Nephron (organoid): ENCODE data around the gene STN1.

ENCODE experiments used
- H3K27ac Mint-ChIP-seq, 3 experiments: 2 replicates each; pipeline ENCODE4 v1.8.0; 2020; ENCODE audit warnings: mixed read lengths in 3 of 3, mild to moderate bottlenecking in 2 of 3, moderate library complexity in 1 of 3
- H3K27me3 Mint-ChIP-seq: 2 replicates; pipeline ENCODE4 v1.8.0; 2021; ENCODE audit warnings: low read depth, mild to moderate bottlenecking, moderate library complexity, mixed read lengths
- H3K36me3 Mint-ChIP-seq: 2 replicates; pipeline ENCODE4 v1.8.0; 2020; ENCODE audit warnings: low read depth, mixed read lengths
- H3K4me1 Mint-ChIP-seq: 2 replicates; pipeline ENCODE4 v1.8.0; 2020; ENCODE audit warnings: mixed read lengths
- H3K4me3 Mint-ChIP-seq, 3 experiments: 2 replicates each; pipeline ENCODE4 v1.8.0; 2020; ENCODE audit warnings: mild to moderate bottlenecking in 3 of 3, mixed read lengths in 3 of 3, moderate library complexity in 2 of 3
- H3K9me3 Mint-ChIP-seq: 2 replicates; pipeline ENCODE4 v1.8.0; 2020; ENCODE audit warnings: mixed read lengths
- CTCF ChIP-seq, 3 experiments: fragments of 200-600 bp; sonication (generic); IDR thresholded peaks; one replicate each; pipeline ENCODE4 v1.5.0; 2021; ENCODE audit warnings: antibody characterized with exemption in 3 of 3; ENCODE audit not compliant: unreplicated experiment in 3 of 3

Gene STN1

GRCh38 chr10:103888113-103888841 lies 29.7 kb downstream of the STN1 start:
- Mint-ChIP-seq H3K36me3 (peaks cover 9% of the 10 kb centered on the region), H3K27ac (peak overlapping the region; percentile 58 to 74 (median 73)), H3K4me1 (peaks cover 15% of the 10 kb centered on the region), H3K9me3 (no peaks in the 10 kb centered on the region), H3K4me3 (no peak overlapping the region), H3K27me3 (no peaks in the 10 kb centered on the region)
- peak; percentile 74 to 92 (median 84) for TF ChIP-seq CTCF (IDR thresholded peaks at IDR 0.05; ENCODE audit: unreplicated experiment in 3 of 3)

GRCh38 chr10:103885617-103886016 lies 32.4 kb downstream of the STN1 start:
- H3K4me1 Mint-ChIP-seq: peaks cover 15% of the 10 kb centered on the region
- H3K36me3 Mint-ChIP-seq: peaks cover 17% of the 10 kb centered on the region
- H3K27ac Mint-ChIP-seq: no peak overlapping the region
- H3K9me3 Mint-ChIP-seq: no peaks in the 10 kb centered on the region
- no peaks in the 10 kb centered on the region for H3K27me3 Mint-ChIP-seq
- TF ChIP-seq CTCF (IDR thresholded peaks at IDR 0.05; ENCODE audit: unreplicated experiment in 3 of 3): no peak
- H3K4me3 Mint-ChIP-seq: no peak overlapping the region

- Mint-ChIP-seq H3K4me3 (no peak overlapping the region), H3K9me3 (no peaks in the 10 kb centered on the region), H3K36me3 (peaks cover 24% of the 10 kb centered on the region), H3K27me3 (no peaks in the 10 kb centered on the region), H3K4me1 (peaks cover 15% of the 10 kb centered on the region), H3K27ac (peak overlapping the region in 1 of 3 experiments; percentile 2)
- peak; percentile 77 to 80 (median 79) for TF ChIP-seq CTCF (IDR thresholded peaks at IDR 0.05; ENCODE audit: unreplicated experiment in 3 of 3)
Measured at GRCh38 chr10:103884681-103885139, 33.3 kb downstream of the STN1 start.

- Mint-ChIP-seq H3K27me3 (no peaks in the 10 kb centered on the region), H3K36me3 (peaks cover 44% of the 10 kb centered on the region), H3K9me3 (no peaks in the 10 kb centered on the region), H3K4me1 (no peaks in the 10 kb centered on the region), H3K27ac (no peak overlapping the region), H3K4me3 (no peak overlapping the region)
- TF ChIP-seq CTCF (IDR thresholded peaks at IDR 0.05; ENCODE audit: unreplicated experiment in 3 of 3): no peak
Measured at GRCh38 chr10:103882285-103883007, 35.5 kb downstream of the STN1 start.

GRCh38 chr10:103881416-103882284 lies 36.3 kb downstream of the STN1 start:
- no peaks in the 10 kb centered on the region for H3K27me3 Mint-ChIP-seq
- H3K27ac Mint-ChIP-seq: no peak overlapping the region
- H3K4me3 Mint-ChIP-seq: no peak overlapping the region
- H3K9me3 Mint-ChIP-seq: no peaks in the 10 kb centered on the region
- peaks cover 41% of the 10 kb centered on the region for H3K36me3 Mint-ChIP-seq
- no peaks in the 10 kb centered on the region for H3K4me1 Mint-ChIP-seq
- TF ChIP-seq CTCF (IDR thresholded peaks at IDR 0.05; ENCODE audit: unreplicated experiment in 3 of 3): no peak
